ENCODE measurements around the gene UNG.

UNG gene

DNA sequence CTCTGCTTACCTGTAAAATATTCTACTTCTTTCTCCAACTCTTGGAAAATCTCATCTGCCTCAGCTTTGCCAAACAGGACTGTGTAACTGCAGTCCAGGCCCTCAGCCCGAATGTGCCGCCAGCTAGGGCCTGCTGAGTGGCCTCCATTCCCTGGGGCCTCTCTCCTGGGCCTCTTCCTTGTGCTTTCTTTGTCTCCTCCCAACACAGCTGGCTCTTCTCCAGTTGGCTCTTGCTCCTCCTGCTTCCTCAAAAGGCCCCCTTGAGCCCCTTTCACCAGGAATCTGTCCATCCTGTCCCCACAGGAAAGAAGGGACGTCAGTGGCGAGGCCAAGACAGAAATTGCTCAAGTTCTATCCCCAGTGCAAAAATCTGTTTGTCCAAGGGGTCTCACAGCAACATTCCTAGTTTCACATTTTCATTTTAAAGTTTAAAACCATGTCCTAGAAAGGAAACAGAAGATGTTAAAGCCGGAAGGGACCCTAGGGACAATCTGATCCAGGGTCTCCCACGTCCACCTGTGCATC is 4.8 kb upstream of the UNG start:
- DNase-seq: no peak

DNA sequence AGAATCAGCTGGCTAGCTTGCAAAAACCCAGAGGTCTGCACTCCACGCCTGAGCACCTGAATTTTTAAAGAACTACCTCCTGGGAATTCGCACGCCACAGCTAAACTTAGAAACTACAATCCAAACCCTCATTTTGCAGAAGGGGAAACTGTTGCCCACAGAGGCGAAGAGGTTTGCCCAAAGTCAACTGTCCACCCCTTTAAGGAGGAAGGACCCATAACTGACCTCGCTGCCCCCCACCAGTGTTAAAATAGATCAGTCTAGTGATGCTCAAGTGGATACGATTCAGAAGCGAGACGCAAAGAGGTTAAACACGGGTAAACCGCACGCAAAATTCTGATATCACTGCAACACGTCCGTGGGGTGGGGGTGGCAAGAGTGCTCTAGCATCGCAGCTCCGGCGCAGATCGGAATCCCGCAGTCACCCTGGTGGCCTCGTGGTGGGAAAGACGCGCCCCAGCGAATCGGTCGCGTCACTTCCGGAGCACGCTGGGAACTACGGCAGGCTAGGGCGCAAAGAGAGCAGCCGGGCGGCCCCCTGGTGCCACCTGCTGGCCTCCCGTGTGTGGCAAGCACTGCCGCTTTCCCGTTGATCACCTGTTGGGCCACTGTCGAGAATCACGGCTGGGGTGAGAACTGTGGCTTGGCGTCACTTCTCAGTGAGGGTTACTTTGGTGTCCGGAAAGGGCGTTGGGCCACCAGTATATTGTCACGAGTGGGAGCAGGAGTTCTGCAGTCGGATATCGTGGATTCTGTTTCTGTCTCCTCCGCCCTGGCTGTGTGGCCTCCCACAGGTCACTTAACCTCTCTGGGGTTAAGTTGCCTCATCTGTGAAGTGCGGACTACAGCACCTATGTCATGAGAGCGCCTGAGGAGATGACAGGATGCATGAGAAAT is 4.1 kb upstream of the UNG start, which contains the start of gene ALKBH2:
Gene ALKBH2 (minus strand): TSS at position 451 of the 897 bp plus-strand sequence. CDS start 686 bp downstream, outside the sequence.
- peak; percentile 93 to 95 for DNase-seq

DNA sequence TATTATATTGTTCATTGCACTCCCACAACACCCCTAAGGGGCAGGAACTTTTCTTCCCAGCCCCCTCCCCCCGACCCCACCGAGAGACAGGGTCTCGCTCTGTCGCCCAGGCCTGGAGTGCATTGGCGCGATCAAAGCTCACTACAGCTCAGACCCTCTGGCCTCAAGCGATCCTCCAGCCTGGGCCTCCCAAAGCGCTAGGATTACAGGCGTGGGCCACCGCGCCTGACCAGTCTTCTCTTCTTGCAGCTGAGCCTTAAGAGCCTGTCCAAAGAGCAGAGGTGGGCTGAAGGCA is 310 bp upstream of the UNG start:
- DNase-seq: no peak

DNA sequence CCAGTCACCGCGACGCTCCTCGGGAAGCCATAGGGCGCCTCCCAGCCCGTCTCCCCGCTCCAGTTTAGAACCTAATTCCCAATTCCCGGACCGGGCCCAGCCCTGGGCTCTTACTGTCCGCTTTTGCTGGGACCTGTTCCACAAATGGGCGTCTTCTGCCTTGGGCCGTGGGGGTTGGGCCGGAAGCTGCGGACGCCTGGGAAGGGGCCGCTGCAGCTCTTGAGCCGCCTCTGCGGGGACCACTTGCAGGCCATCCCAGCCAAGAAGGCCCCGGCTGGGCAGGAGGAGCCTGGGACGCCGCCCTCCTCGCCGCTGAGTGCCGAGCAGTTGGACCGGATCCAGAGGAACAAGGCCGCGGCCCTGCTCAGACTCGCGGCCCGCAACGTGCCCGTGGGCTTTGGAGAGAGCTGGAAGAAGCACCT is 797 bp downstream of the UNG start:
- DNase-seq: peak in 1 of 2 experiments; percentile 20

DNA sequence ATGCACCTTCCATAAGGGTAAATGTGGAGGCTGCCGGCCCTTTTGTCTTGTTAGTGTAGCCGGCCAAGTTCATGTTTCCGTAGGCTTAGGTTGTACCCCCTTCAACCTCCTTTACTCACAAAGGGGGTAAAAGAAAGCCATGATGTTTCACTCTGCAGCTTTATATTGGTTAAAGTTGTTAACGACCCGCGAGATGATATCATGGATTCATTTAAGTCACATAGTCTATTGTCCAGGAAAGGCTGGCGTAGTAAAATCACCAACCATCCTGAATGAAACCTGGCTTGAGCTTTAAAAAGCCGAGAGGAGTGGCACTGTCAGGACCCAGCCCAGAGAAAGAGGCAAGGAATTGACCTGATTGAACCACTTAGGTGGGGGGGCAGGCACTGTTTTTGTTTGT is 1.3 kb downstream of the UNG start:
- DNase-seq: no peak

DNA sequence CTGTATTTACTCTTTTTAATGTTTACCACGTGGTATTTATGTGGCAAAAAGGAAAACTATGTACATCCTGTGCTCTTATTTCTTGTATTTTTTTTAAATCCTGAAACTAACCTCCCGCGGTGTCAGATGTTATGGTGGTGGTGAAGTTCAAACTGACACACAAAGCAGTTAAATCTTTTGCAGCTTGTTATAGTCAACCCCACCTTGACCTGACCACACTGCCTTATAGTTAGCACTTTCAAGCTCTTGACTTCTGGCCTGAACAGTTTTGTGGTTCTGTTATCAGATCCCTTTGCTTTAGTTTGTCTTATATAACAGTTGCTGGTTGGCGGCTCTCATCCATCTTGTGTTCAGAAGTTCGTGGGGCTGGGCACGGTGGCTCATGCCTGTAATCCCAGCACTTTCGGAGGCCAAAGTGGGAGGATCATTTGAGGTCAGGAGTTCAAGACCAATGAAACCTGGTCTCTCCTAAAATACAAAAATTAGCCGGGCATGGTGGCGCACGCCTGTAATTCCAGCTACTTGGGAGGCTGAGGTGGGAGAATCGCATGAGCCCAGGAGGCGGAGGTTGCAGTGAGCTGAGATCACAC is 2.1 kb downstream of the UNG start:
- DNase-seq: no peak

DNA sequence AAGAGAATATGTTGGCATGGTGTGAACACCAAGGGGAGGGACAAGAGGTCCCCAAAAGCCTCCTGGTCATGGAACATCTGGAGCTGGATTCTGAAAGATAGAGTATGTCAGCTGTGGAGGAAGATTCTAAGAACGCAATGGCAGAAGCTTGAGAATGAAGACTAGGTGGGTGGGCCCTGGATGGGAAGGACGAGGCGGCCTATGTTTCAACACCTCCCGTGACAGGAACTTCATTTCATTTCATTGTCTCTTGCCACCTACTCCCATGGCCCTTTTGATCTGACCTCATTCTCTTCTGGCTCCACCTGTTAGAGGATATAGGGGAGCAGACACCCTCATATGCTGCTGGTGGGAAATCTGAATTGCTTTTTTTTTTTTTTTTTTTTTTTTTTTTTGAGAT is 3.3 kb downstream of the UNG start:
- DNase-seq: no peak

DNA sequence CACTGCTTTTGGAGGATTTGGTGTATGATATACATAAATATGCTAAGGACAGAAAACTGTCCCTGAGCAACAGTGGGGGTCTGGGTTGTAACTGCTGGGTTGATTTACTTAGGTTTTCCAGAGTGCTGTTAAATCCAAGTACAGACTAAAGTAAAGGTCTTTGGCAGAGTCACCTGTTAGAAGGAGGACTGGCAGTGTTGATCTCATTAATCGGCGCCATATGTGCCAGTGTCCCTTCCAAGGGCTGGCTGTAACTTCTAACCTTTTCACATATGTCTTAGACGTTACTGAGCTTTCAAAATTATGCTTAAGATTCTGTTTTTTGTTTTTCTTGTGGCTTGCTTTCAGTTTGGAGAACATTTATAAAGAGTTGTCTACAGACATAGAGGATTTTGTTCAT is 5.1 kb downstream of the UNG start:
- DNase-seq: no peak

DNA sequence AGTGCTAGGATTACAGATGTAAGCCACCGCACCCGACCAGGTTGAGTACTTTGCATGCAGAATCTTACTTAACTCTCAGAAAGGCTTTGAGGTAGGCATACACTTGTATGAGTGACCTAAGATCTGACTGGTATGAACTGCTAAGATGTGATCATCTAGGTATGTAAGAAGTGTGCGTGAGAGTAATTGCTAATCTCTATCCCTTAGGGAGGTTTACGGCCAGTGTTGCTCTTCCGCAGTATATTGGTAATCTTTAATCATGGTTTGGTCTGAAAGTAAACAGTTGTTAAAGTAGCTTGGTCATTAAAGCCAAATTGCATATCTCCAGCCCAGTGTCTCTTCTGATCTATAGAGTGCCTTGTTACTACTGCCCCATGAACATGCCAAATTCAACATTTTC is 7.8 kb downstream of the UNG start:
- no peak for DNase-seq

DNA sequence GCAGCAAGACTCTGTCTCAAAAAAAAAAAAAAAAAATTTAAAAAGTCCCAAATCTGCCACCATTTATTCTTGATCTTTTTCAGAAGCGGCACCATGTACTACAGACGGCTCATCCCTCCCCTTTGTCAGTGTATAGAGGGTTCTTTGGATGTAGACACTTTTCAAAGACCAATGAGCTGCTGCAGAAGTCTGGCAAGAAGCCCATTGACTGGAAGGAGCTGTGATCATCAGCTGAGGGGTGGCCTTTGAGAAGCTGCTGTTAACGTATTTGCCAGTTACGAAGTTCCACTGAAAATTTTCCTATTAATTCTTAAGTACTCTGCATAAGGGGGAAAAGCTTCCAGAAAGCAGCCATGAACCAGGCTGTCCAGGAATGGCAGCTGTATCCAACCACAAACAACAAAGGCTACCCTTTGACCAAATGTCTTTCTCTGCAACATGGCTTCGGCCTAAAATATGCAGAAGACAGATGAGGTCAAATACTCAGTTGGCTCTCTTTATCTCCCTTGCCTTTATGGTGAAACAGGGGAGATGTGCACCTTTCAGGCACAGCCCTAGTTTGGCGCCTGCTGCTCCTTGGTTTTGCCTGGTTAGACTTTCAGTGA is 12.5 kb downstream of the UNG start:
- no peak for DNase-seq

DNA sequence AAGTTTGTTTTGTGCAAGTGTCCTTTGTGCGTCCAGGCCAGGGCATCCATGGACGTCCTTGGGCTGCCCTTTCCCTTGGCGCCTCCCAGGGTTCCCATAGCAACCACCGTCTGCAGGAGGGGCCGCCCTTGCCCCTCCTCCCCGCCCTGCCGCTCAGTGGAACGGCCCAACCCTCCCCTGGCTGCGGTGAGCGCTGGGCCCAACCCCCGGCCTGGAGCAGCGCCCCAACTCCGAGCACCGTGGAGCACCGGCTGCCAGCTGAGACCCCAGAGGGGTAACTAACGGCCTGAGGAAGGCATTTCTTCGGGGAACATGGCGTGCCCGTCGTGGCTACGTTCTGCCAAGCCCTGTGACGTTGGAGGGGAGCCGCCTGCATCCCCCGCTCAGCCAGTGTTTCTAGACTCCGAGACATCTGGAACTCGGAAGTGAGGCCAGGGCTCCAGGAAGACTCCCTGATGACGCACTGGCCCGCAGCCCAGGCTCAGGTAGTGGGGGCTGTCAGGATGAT is 13.6 kb downstream of the UNG start:
- peak; percentile 26 to 38 for DNase-seq

DNA sequence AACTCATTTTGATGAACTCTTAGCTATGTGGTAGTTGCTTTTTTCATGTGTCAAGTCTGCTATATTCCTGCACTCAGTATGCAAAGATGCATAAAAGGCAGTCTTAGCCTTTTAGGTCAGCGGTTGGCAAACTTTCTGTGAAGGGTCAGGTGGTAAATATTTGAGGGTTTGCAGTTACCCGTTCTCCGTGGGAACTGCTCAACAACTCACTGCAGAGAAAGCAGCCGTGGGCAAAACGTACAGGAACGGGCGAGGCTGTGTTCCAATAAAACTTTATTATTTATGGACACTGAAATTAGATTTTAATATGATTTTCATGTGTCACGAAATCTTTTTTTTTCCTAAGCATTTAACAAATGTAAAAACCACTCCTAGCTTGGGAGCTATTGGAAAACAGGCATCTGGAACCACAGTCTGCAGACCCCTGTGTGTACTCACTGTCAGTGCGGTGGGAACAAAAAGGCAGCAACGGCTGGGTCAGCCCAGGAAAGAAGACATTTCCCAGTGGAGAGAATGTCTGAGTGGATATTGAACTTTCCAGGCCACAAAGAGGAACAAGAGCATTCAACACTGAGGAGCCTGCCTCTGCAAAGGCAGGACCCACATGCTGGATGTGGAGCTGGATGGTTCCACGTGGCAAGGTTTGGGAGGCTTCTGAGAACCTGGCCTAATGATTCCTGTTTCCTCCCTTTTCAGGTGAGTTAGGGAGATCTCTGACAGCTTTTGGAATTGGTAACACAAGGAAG is 15.5 kb downstream of the UNG start:
- no peak for DNase-seq

DNA sequence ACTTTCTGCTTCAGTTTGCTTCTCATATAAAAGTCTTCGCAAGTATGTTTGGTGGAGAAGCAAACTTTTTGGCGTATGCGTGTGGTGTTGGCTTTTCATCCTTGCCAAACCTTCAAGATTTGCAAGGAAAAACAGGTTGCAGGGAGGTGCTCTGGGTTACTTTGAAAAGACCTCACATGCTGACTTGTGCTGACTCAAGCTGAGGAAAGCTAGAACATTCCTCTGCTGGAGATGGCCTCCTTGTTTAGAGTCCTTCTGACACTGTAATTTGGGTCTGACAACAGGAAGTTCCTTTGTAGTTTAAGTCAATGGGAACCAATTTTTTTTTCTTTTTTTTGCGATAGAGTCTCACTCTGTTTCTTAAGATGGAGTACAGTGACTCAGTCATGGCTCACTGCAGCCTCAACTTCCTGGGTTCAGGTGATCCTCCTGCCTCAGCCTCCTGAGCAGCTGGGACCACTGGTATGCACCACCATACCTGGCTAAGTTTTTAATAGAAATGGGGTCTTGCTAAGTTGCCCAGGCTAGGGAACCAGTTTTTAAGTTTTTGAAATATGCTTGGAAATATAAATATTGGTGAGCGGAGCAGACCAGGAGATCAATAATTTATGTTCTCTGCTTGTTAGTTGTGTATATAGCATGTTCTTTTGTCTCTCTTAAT is 16.4 kb downstream of the UNG start:
- no peak for DNase-seq

DNA sequence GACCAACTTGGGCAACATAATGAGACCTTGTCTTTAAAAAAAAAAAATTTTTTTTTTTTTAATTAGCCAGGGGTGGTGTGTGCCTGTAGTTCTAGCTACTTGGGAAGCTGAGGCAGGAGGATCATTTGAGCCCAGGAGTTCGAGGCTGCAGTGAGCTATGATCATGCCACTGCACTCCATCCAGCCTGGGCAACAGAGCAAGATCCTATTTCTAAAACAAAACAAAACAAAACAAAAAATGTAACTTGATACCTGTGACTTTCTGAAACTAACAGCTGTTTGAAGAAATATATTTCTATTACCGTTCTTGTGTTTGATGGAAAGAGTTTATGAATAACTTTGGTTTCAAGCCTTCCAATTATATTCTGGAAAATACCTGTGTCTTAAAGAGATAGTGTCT is 17.2 kb downstream of the UNG start:
- DNase-seq: no peak

DNA sequence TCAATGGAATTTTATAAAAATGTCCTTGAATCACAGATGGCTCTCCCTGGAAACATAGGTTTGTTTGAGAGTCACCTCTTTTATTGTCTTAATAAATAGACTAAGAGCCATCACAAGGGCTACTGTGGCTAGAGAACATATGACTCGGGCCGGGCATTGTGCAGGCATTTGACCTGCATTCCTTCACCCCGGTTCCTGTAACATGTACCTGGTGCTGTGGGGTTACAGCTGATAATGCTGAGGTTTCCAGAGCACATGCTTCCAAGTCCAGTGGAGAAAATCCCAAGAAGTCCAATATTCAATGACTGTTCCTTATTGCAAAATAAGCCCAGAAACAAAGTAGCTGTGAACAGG is 18.0 kb downstream of the UNG start:
- no peak for DNase-seq

DNA sequence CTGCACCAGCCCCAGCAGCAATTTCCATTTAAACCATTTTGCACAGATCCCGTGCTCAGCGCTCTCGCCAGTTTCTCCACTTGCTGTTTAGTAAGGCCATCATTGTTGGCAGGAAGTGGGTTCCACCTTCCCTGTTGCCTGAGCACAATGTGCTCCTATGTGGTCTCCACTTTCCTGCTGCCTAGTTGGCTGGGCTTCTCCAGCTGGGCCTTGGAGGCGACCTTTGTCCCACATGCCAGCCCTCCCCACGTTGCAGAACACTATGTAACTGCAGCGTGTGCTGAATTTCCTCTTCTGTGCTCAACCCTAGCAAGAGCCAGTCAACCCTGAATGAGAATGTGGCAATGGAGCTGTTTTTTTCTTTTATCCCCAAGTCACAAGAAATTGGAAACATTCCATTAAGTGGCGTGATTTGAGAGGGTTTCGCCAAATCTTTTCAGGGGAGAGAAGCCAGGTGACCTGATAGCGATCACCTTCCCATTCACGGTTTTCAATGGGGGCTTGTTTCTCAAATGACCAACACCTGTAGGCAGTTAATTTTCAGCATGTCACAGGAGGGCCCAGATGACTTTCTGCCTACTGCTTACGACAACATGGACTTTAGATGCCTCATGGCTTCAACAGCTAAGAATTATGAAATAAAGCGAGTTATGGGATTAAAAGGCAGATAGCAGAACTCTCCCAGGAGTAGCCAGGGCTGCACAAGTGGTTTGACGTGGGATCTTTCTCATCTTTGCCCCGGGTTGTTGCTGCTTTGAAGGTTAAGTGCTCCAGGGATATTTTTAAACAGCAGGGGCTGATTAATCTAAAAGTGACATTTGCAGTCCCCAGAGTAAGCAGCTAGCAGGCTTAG is 18.6 kb downstream of the UNG start, which contains the start of gene ACACB:
Gene ACACB (plus strand): TSS at position 830 of the 853 bp plus-strand sequence. CDS start 22,819 bp downstream, outside the sequence.
- no peak for DNase-seq

DNA sequence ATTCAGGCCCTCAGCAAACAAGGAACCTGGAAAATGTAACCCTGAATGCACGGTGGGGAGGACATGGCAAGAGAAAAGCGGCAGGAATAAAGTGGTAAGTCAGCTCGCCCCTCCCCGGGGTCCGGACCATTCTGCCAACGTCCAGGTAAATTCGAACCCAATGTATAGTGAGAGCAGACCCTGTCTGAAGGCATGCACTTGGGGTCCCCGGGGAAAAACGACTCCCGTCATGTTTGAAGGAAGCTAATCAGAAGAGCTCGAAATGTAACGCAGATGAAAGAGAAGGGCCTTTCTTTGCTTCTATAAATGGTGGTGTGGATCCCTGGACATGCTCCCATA is 19.2 kb downstream of the UNG start:
- DNase-seq: no peak

DNA sequence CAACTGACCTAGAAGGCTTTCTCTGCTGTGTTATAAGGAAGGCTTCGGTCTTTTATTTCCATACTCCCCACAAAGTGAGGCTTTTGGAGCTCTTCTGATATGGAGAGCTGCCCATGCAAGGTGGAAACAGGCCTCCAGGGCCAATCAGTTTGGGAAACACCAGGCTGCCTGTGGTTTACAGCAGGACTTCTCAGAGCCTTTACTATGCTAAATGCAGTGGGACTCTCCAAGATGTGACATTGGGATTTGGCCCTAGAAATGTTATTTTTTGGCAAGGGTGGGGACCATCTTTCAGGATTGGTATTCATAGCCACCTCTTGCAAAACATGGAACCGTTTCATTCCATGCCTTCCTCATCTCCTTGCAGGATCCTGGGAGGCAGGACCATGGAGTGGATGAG is 22.7 kb downstream of the UNG start:
- DNase-seq: no peak

DNA sequence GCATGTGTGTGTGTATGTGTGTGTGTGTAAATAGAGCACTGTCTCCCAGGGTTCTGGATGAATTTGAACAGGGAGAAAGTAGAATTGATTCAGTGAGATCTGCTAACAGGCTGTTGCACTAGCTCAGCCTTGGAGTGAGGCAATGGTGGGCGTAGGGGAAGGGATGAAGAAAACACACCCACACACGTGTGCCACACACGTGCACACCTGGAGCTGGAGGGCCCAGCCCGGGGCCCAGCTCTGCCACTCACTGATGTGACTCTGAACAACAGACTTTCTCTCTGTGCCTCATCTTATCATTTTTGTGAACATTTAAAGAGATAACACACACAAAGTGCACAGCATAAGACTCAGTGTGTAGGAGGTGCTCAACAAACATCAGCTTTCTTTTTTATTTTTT is 23.2 kb downstream of the UNG start:
- no peak for DNase-seq

DNA sequence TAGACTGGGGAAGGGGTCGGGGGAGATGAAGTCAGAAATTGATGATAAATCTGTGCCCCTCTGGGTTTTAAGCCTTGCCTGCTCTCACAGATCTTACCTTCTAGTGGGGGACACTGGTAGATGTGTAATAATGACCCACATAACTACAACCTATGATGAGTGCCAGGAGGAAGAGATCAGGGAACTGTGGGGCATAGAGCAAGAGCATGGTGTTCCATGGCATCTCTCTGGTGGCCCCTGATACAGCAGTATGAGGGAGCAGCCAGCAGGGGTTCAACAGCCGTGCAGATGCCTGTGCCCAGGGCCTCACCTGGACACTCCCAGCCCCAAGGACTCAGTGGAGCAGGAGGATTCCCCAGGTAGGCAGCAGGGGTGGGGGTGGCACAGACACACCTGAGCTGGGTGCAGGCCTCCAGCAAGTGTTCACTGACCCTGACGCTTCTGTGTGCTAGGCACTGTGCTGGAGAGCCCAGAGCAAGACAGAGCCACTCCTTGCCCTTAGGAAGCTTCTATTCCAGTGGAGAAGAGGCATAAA is 24.0 kb downstream of the UNG start:
- DNase-seq: no peak

Data from activated CD4-positive, alpha-beta T cell treated with anti-CD3 and anti-CD28 coated beads, Interleukin-2, amount 50 U/mL, for 4 hours (primary cell).